ENCODE data around the gene ATF7IP.
"Not testable (repeated sequence)": the region's sequence is repeated elsewhere in the genome, so short reads cannot be mapped to it uniquely, and the experiment has no call there.

Gene ATF7IP

GRCh38 chr12:14384783-14385638 is 19.5 kb downstream of the ATF7IP start:
- DNase-seq = peak; percentile 64

- no peak for DNase-seq
Measured at GRCh38 chr12:14387219-14387871, 21.9 kb downstream of the ATF7IP start.

- DNase-seq = no peak
Measured at GRCh38 chr12:14390449-14390848, 25.0 kb downstream of the ATF7IP start.

GRCh38 chr12:14390870-14391530 is 25.5 kb downstream of the ATF7IP start:
- DNase-seq = no peak

GRCh38 chr12:14393751-14394150 is 28.3 kb downstream of the ATF7IP start:
- no peak for DNase-seq

GRCh38 chr12:14394317-14395073 is 29.0 kb downstream of the ATF7IP start:
- DNase-seq = peak; percentile 37

GRCh38 chr12:14395074-14395778 is 29.7 kb downstream of the ATF7IP start:
- no peak for DNase-seq

- DNase-seq = no peak
Measured at GRCh38 chr12:14396071-14396470, 30.6 kb downstream of the ATF7IP start.

GRCh38 chr12:14399871-14400270 is 34.4 kb downstream of the ATF7IP start:
- no peak for DNase-seq

GRCh38 chr12:14400599-14400998 is 35.1 kb downstream of the ATF7IP start:
- no peak for DNase-seq

- DNase-seq = not testable (repeated sequence)
Measured at GRCh38 chr12:14401267-14401666, 35.8 kb downstream of the ATF7IP start.

GRCh38 chr12:14402697-14403096 is 37.2 kb downstream of the ATF7IP start:
- DNase-seq = no peak

- DNase-seq = no peak
Measured at GRCh38 chr12:14403293-14403692, 37.8 kb downstream of the ATF7IP start.

GRCh38 chr12:14403711-14404196 is 38.3 kb downstream of the ATF7IP start:
- DNase-seq = no peak

- not testable (repeated sequence) for DNase-seq
Measured at GRCh38 chr12:14405407-14405806, 39.9 kb downstream of the ATF7IP start.

GRCh38 chr12:14408208-14408607 is 42.7 kb downstream of the ATF7IP start:
- DNase-seq = no peak

- no peak for DNase-seq
Measured at GRCh38 chr12:14410177-14410576, 44.7 kb downstream of the ATF7IP start.

- DNase-seq = no peak
Measured at GRCh38 chr12:14410841-14411569, 45.5 kb downstream of the ATF7IP start.

GRCh38 chr12:14416658-14417057 is 51.2 kb downstream of the ATF7IP start:
- peak; percentile 25 for DNase-seq

- peak; percentile 76 for DNase-seq
Measured at GRCh38 chr12:14417715-14418114, 52.2 kb downstream of the ATF7IP start.

GRCh38 chr12:14418451-14418890 is 53.0 kb downstream of the ATF7IP start:
- no peak for DNase-seq
